OCI-LY7 (cell line): Measurements from ENCODE around the gene PAX2. TPM values are rescaled to one million over a fixed set of nuclear protein-coding genes. Genes with fewer than 3 reads are reported as not detected.

Experiments
- BruUV-seq: library from RNA; stranded (reverse); fragments of 400-500 nt; replicated peaks from 2 replicates; lab custom pipeline; 2021; lab: Mats Ljungman, UMichigan
- CTCF ChIA-PET: fragments of 300-600 bp; sonication (Branson Sonifier 250); formaldehyde crosslinking; loops from one replicate; lab custom pipeline; 2022; ENCODE audit warnings: antibody characterized with exemption; ENCODE audit not compliant: unreplicated experiment; lab: Charles Lee
- POLR2A ChIA-PET: fragments of 300-600 bp; sonication (Branson Sonifier 250); formaldehyde crosslinking; loops from one replicate; lab custom pipeline; 2022; ENCODE audit warnings: antibody characterized with exemption; lab: Charles Lee
- DNase-seq: peaks from one replicate; pipeline ENCODE4 v3.0.0-alpha.2; 2015; ENCODE audit warnings: low spot score
- H2AFZ ChIP-seq: fragments of 200-600 bp; sonication (generic), shearing (Covaris generic); 2 replicates; pipeline ENCODE4 v1.6.1; 2014; ENCODE audit warnings: mild to moderate bottlenecking, antibody characterized with exemption, low read length, moderate library complexity
- H3K27ac ChIP-seq: fragments of 200-600 bp; sonication (generic); 2 replicates; pipeline ENCODE4 v1.5.1; 2014; ENCODE audit warnings: mixed run types, low read depth, mild to moderate bottlenecking, moderate library complexity, low read length, inconsistent platforms; ENCODE audit not compliant: poor library complexity, severe bottlenecking
- H3K36me3 ChIP-seq: fragments of 200-600 bp; sonication (generic); 2 replicates; pipeline ENCODE4 v1.6.1; 2014; ENCODE audit warnings: mild to moderate bottlenecking, antibody characterized with exemption, low read length, moderate library complexity, mixed read lengths; ENCODE audit not compliant: insufficient read depth
- H3K4me1 ChIP-seq: fragments of 200-600 bp; sonication (generic); 2 replicates; pipeline ENCODE4 v1.5.1; 2014; ENCODE audit warnings: mild to moderate bottlenecking, low read length; ENCODE audit not compliant: insufficient read depth, poor library complexity, severe bottlenecking
- H3K4me2 ChIP-seq: fragments of 200-600 bp; sonication (generic); 2 replicates; pipeline ENCODE4 v1.6.1; 2014; ENCODE audit warnings: mild to moderate bottlenecking, low read length
- H3K4me3 ChIP-seq: fragments of 200-600 bp; sonication (generic); 2 replicates; pipeline ENCODE4 v1.5.1; 2014; ENCODE audit warnings: mild to moderate bottlenecking, low read depth, low read length; ENCODE audit not compliant: poor library complexity, severe bottlenecking
- H3K79me2 ChIP-seq: fragments of 200-600 bp; sonication (generic); 2 replicates; pipeline ENCODE4 v1.6.1; 2016; ENCODE audit warnings: low read depth, mild to moderate bottlenecking, low read length, moderate library complexity, mixed read lengths; ENCODE audit not compliant: insufficient read depth
- H3K9me2 ChIP-seq: fragments of 200-600 bp; sonication (generic); 2 replicates; pipeline ENCODE4 v1.6.1; 2016; ENCODE audit warnings: mild to moderate bottlenecking, low read length, mixed read lengths; ENCODE audit not compliant: insufficient read depth
- H3K9me3 ChIP-seq: fragments of 200-600 bp; sonication (generic); 2 replicates; pipeline ENCODE4 v1.6.1; 2014; ENCODE audit warnings: mild to moderate bottlenecking, mixed run types, low read length, mixed read lengths
- H4K20me1 ChIP-seq: fragments of 200-600 bp; sonication (generic); 2 replicates; pipeline ENCODE4 v1.6.1; 2014; ENCODE audit warnings: mild to moderate bottlenecking, antibody characterized with exemption, low read length, moderate library complexity, mixed read lengths; ENCODE audit not compliant: insufficient read depth
- CTCF ChIP-seq: fragments of 200-600 bp; sonication (generic); conservative IDR thresholded peaks from 2 replicates; pipeline ENCODE4 v1.5.1; 2014; ENCODE audit warnings: mild to moderate bottlenecking, antibody characterized with exemption, low read length, moderate library complexity, mixed read lengths
- EZH2phosphoT487 ChIP-seq: fragments of 200-600 bp; sonication (generic); IDR thresholded peaks from 2 replicates; pipeline ENCODE4 v1.6.1; 2018; ENCODE audit warnings: low read depth, borderline replicate concordance, mild to moderate bottlenecking, mixed run types, antibody characterized with exemption, low read length, moderate library complexity, mixed read lengths
- intact Hi-C: fragments of 100-400 bp; cut with micrococcal nuclease; formaldehyde crosslinking; loops from one replicate; pipeline ENCODE4 v1.10.0; 2022; ENCODE audit not compliant: unreplicated experiment
- total RNA-seq, 2 experiments: library from RNA; depleted of rRNA in 1 of 2; stranded (reverse); fragments of >200 nt in 1 of 2; shearing (Covaris generic) in 1 of 2; gene quantifications; 2 replicates each; pipeline ENCODE4 v1.2.3, GENCODE V29; 2014 to 2022

The PAX2 gene
- total RNA-seq, 2 experiments from 2014 or later = not detected

GRCh38 chr10:100873827-100874326 is 128.5 kb downstream of the PAX2 start:
- Histone ChIP-seq H3K79me2 (no peaks in the 10 kb centered on the region), H3K27ac (no peak overlapping the region), H3K4me1 (peaks cover 33% of the 10 kb centered on the region), H2AFZ (no peak overlapping the region), H3K9me3 (no peaks in the 10 kb centered on the region), H3K4me2 (no peak overlapping the region), H3K36me3 (no peaks in the 10 kb centered on the region), H3K9me2 (no peaks in the 10 kb centered on the region), H4K20me1 (no peaks in the 10 kb centered on the region), H3K4me3 (no peak overlapping the region)
- POLR2A ChIA-PET = no interaction called here
- DNase-seq = no peak
- TF ChIP-seq CTCF (no peak), EZH2phosphoT487 (no peak)
- intact Hi-C loops = loop anchor here (10.0 kb wide), 3 partner anchors 309 to 569 kb away; partner anchors contain the start of gene PKD2L1
- BruUV-seq = no TSS peak
- CTCF ChIA-PET = no interaction called here

- Histone ChIP-seq H2AFZ (0 out of 2 replicates have a peak overlapping the region, but pooled peaks have one; percentile 41), H3K27ac (no peak overlapping the region), H3K36me3 (no peaks in the 10 kb centered on the region), H4K20me1 (no peaks in the 10 kb centered on the region), H3K79me2 (no peaks in the 10 kb centered on the region), H3K9me3 (no peaks in the 10 kb centered on the region), H3K4me3 (no peak overlapping the region), H3K4me2 (no peak overlapping the region), H3K4me1 (peaks cover 33% of the 10 kb centered on the region), H3K9me2 (no peaks in the 10 kb centered on the region)
- no TSS peak for BruUV-seq
- intact Hi-C loops = loop anchor here (5.0 to 10.0 kb wide), 4 partner anchors 133 to 570 kb away; partner anchors contain the start of gene PKD2L1
- ChIA-PET POLR2A (no interaction called here), CTCF (no interaction called here)
- TF ChIP-seq EZH2phosphoT487 (no peak), CTCF (no peak)
- no peak for DNase-seq
Observed at GRCh38 chr10:100874702-100875483, 129.5 kb downstream of the PAX2 start.
